ENCODE results near the gene COL25A1. TPM values are rescaled to one million over a fixed set of nuclear protein-coding genes. Genes with fewer than 3 reads are reported as not detected.

The COL25A1 gene
- total RNA-seq (2014; rRNA removed; shearing (Covaris generic)) = not detected in 2 replicates

GRCh38 chr4:109302361-109303139, at the start of gene COL25A1:
COL25A1 (minus strand) TSS chr4:109302658.
- no peak for DNase-seq (ENCODE audit: low spot score)

- DNase-seq (ENCODE audit: low spot score) = no peak
Observed at GRCh38 chr4:109350121-109350520, 47.7 kb upstream of the COL25A1 start.

GRCh38 chr4:109334129-109335105, 32.0 kb upstream of the COL25A1 start:
- no peak for DNase-seq (ENCODE audit: low spot score)

- DNase-seq (ENCODE audit: low spot score) = no peak
Observed at GRCh38 chr4:109332926-109333464, 30.5 kb upstream of the COL25A1 start.

GRCh38 chr4:109327641-109328040, 25.2 kb upstream of the COL25A1 start:
- no peak for DNase-seq (ENCODE audit: low spot score)

GRCh38 chr4:109325698-109326097, 23.2 kb upstream of the COL25A1 start:
- DNase-seq (ENCODE audit: low spot score) = no peak

- no peak for DNase-seq (ENCODE audit: low spot score)
Observed at GRCh38 chr4:109323348-109323747, 20.9 kb upstream of the COL25A1 start.

GRCh38 chr4:109321232-109321631, 18.8 kb upstream of the COL25A1 start:
- DNase-seq (ENCODE audit: low spot score) = no peak

- no peak for DNase-seq (ENCODE audit: low spot score)
Observed at GRCh38 chr4:109319684-109320083, 17.2 kb upstream of the COL25A1 start.

GRCh38 chr4:109319156-109319555, 16.7 kb upstream of the COL25A1 start:
- no peak for DNase-seq (ENCODE audit: low spot score)

GRCh38 chr4:109315818-109316217, 13.4 kb upstream of the COL25A1 start:
- no peak for DNase-seq (ENCODE audit: low spot score)

- no peak for DNase-seq (ENCODE audit: low spot score)
Observed at GRCh38 chr4:109315341-109315740, 12.9 kb upstream of the COL25A1 start.

GRCh38 chr4:109313168-109314133, 11.0 kb upstream of the COL25A1 start:
- DNase-seq (ENCODE audit: low spot score) = no peak

GRCh38 chr4:109303140-109303496, 660 bp upstream of the COL25A1 start:
- no peak for DNase-seq (ENCODE audit: low spot score)

- no peak for DNase-seq (ENCODE audit: low spot score)
Observed at GRCh38 chr4:109301651-109302360, 652 bp downstream of the COL25A1 start.

GRCh38 chr4:109298279-109299010, 4.0 kb downstream of the COL25A1 start:
- peak; percentile 35 for DNase-seq (ENCODE audit: low spot score)

GRCh38 chr4:109296527-109296926, 5.9 kb downstream of the COL25A1 start:
- DNase-seq (ENCODE audit: low spot score) = no peak

- no peak for DNase-seq (ENCODE audit: low spot score)
Observed at GRCh38 chr4:109295081-109295480, 7.4 kb downstream of the COL25A1 start.

GRCh38 chr4:109294468-109295020, 7.9 kb downstream of the COL25A1 start:
- no peak for DNase-seq (ENCODE audit: low spot score)
